GM18507 (cell line): Measurements from ENCODE around the gene IL20RA.
"Not testable (repeated sequence)": the region's sequence is repeated elsewhere in the genome, so short reads cannot be mapped to it uniquely, and the experiment has no call there.

ENCODE experiments used
- DNase-seq: peaks from one replicate; pipeline ENCODE4 v3.0.0; 2011; ENCODE audit warnings: low read depth; ENCODE audit not compliant: insufficient read length; ENCODE audit errors: extremely low spot score
- FAIRE-seq: peaks from 2 replicates; lab custom pipeline; 2011; peaks lifted over from hg19 to GRCh38; lab: Jason Lieb, UNC

IL20RA gene

GRCh38 chr6:137044366-137045221, at the start of gene IL20RA:
TSS of gene IL20RA (minus strand) at chr6:137044965. CDS start at chr6:137044728, 237 bp downstream.
- DNase-seq (no peak), FAIRE-seq (no peak)

GRCh38 chr6:137093183-137094069, 48.7 kb upstream of the IL20RA start:
- peak; percentile 50 for FAIRE-seq
- no peak for DNase-seq

- DNase-seq = no peak
- FAIRE-seq = no peak
Measured at GRCh38 chr6:137092018-137092417, 47.3 kb upstream of the IL20RA start.

- FAIRE-seq (no peak), DNase-seq (no peak)
Measured at GRCh38 chr6:137089305-137089704, 44.5 kb upstream of the IL20RA start.

- DNase-seq (no peak), FAIRE-seq (peak; percentile 56)
Measured at GRCh38 chr6:137087902-137088301, 43.1 kb upstream of the IL20RA start.

- FAIRE-seq (no peak), DNase-seq (no peak)
Measured at GRCh38 chr6:137086031-137086430, 41.3 kb upstream of the IL20RA start.

GRCh38 chr6:137084865-137085617, 40.3 kb upstream of the IL20RA start:
- DNase-seq (no peak), FAIRE-seq (peak; percentile 51)

- no peak for DNase-seq
- FAIRE-seq = no peak
Measured at GRCh38 chr6:137084090-137084489, 39.3 kb upstream of the IL20RA start.

GRCh38 chr6:137081997-137082396, 37.2 kb upstream of the IL20RA start:
- FAIRE-seq (no peak), DNase-seq (no peak)

GRCh38 chr6:137080711-137081110, 35.9 kb upstream of the IL20RA start:
- no peak for FAIRE-seq
- no peak for DNase-seq

GRCh38 chr6:137076277-137077068, 31.7 kb upstream of the IL20RA start:
- FAIRE-seq = peak; percentile 86
- DNase-seq = no peak

GRCh38 chr6:137075790-137076189, 31.0 kb upstream of the IL20RA start:
- FAIRE-seq, DNase-seq: not testable (repeated sequence)

GRCh38 chr6:137070303-137070702, 25.5 kb upstream of the IL20RA start:
- FAIRE-seq (no peak), DNase-seq (no peak)

GRCh38 chr6:137067399-137067798, 22.6 kb upstream of the IL20RA start:
- FAIRE-seq (no peak), DNase-seq (no peak)

GRCh38 chr6:137058037-137058436, 13.3 kb upstream of the IL20RA start:
- no peak for DNase-seq
- FAIRE-seq = no peak

GRCh38 chr6:137056121-137056880, 11.5 kb upstream of the IL20RA start:
- FAIRE-seq (no peak), DNase-seq (no peak)

GRCh38 chr6:137051790-137052472, 7.2 kb upstream of the IL20RA start:
- DNase-seq (no peak), FAIRE-seq (no peak)

GRCh38 chr6:137049095-137049494, 4.3 kb upstream of the IL20RA start:
- no peak for DNase-seq
- no peak for FAIRE-seq
